MM.1S (cell line): ENCODE results near the gene ITGA5.

ENCODE experiments used
- DNase-seq: peaks from one replicate; pipeline ENCODE4 v3.0.0-alpha.2; 2015
- H2AFZ ChIP-seq: fragments of 300-600 bp; sonication (generic); 2 replicates; pipeline ENCODE4 v1.6.0; 2016; ENCODE audit warnings: antibody characterized with exemption, low read length
- H3F3A ChIP-seq: fragments of 300-600 bp; sonication (generic); 2 replicates; pipeline ENCODE4 v1.6.1; 2016; ENCODE audit warnings: mild to moderate bottlenecking, antibody characterized with exemption, low read length, moderate library complexity, mixed read lengths; ENCODE audit not compliant: insufficient read depth
- H3K27ac ChIP-seq: fragments of 300-600 bp; sonication (generic); 2 replicates; pipeline ENCODE4 v1.5.1; 2016; ENCODE audit warnings: mild to moderate bottlenecking, low read length
- H3K27me3 ChIP-seq: fragments of 300-600 bp; sonication (generic); replicated peaks from 2 replicates; pipeline ENCODE4 v1.6.0; 2016; ENCODE audit warnings: low read length; ENCODE audit not compliant: insufficient read depth
- H3K36me3 ChIP-seq: fragments of 300-600 bp; sonication (generic); replicated peaks from 2 replicates; pipeline ENCODE4 v1.6.1; 2016; ENCODE audit warnings: mild to moderate bottlenecking, low read length, mixed read lengths; ENCODE audit not compliant: insufficient read depth
- H3K4me1 ChIP-seq: fragments of 300-600 bp; sonication (generic); 2 replicates; pipeline ENCODE4 v1.6.1; 2016; ENCODE audit warnings: low read length, mixed read lengths
- H3K4me2 ChIP-seq: fragments of 300-600 bp; sonication (generic); 2 replicates; pipeline ENCODE4 v1.6.0; 2016; ENCODE audit warnings: low read depth, low read length
- H3K4me3 ChIP-seq: fragments of 300-600 bp; sonication (generic); 2 replicates; pipeline ENCODE4 v1.5.1; 2016; ENCODE audit warnings: low read length, mixed read lengths
- H3K79me2 ChIP-seq: fragments of 300-600 bp; sonication (generic); 2 replicates; pipeline ENCODE4 v1.6.1; 2016; ENCODE audit warnings: mixed run types, low read length, mixed read lengths
- H3K9ac ChIP-seq: fragments of 300-600 bp; sonication (generic); 2 replicates; pipeline ENCODE4 v1.6.1; 2016; ENCODE audit warnings: low read length, mixed read lengths
- H3K9me2 ChIP-seq: fragments of 300-600 bp; sonication (generic); replicated peaks from 2 replicates; pipeline ENCODE4 v1.6.1; 2016; ENCODE audit warnings: mild to moderate bottlenecking, low read length, mixed read lengths; ENCODE audit not compliant: insufficient read depth
- H3K9me3 ChIP-seq: fragments of 300-600 bp; sonication (generic); replicated peaks from 2 replicates; pipeline ENCODE4 v1.6.1; 2016; ENCODE audit warnings: mild to moderate bottlenecking, low read length, mixed read lengths; ENCODE audit not compliant: insufficient read depth
- H4K20me1 ChIP-seq: fragments of 300-600 bp; sonication (generic); 2 replicates; pipeline ENCODE4 v1.6.1; 2016; ENCODE audit warnings: mild to moderate bottlenecking, low read length, moderate library complexity, mixed read lengths; ENCODE audit not compliant: insufficient read depth
- CTCF ChIP-seq: fragments of 300-600 bp; sonication (generic); IDR thresholded peaks from 2 replicates; pipeline ENCODE4 v1.5.1; 2016; ENCODE audit warnings: antibody characterized with exemption, low read length, mixed read lengths
- EZH2 ChIP-seq: fragments of 300-600 bp; sonication (generic); optimal IDR thresholded peaks from 2 replicates; pipeline ENCODE3; 2017; ENCODE audit warnings: low read depth, mild to moderate bottlenecking, antibody characterized with exemption, low read length, mixed read lengths
- EZH2phosphoT487 ChIP-seq: fragments of 300-600 bp; sonication (generic); IDR thresholded peaks from 2 replicates; pipeline ENCODE4 v1.6.1; 2018; ENCODE audit warnings: antibody characterized with exemption, low read length

ITGA5 gene

DNA sequence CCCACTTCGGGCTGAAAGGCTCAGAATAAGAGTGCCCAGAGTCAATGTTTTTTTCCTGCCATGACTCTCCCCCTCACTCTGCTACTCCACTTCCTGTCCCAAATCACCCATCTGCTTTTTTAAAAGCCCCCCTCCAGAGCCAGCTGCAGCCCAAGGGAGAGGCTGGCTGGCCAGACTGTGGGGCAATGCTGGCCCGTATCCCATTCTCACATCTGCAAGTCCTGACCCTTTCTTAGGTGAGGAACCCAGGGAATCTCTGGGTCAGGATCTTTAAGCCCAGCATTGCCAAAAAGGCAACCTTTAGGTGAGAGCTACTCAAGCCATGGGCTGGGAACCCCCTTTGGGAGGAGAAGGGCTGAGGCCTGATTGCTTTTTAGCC lies 1.7 kb upstream of the ITGA5 start:
- no peaks in the 10 kb centered on the region for H3K4me1 ChIP-seq
- no peak overlapping the region for H3K27ac ChIP-seq
- DNase-seq: no peak
- H3F3A ChIP-seq: no peaks in the 10 kb centered on the region
- H3K36me3 ChIP-seq: no peaks in the 10 kb centered on the region
- TF ChIP-seq EZH2phosphoT487 (no peak), CTCF (no peak), EZH2 (no peak)
- H3K4me3 ChIP-seq: no peak overlapping the region
- no peaks in the 10 kb centered on the region for H3K9me2 ChIP-seq
- no peaks in the 10 kb centered on the region for H3K9me3 ChIP-seq
- H3K79me2 ChIP-seq: no peaks in the 10 kb centered on the region
- H4K20me1 ChIP-seq: no peaks in the 10 kb centered on the region
- no peak overlapping the region for H3K9ac ChIP-seq
- peaks cover 49% of the 10 kb centered on the region for H3K27me3 ChIP-seq
- H3K4me2 ChIP-seq: no peak overlapping the region
- H2AFZ ChIP-seq: no peak overlapping the region

DNA sequence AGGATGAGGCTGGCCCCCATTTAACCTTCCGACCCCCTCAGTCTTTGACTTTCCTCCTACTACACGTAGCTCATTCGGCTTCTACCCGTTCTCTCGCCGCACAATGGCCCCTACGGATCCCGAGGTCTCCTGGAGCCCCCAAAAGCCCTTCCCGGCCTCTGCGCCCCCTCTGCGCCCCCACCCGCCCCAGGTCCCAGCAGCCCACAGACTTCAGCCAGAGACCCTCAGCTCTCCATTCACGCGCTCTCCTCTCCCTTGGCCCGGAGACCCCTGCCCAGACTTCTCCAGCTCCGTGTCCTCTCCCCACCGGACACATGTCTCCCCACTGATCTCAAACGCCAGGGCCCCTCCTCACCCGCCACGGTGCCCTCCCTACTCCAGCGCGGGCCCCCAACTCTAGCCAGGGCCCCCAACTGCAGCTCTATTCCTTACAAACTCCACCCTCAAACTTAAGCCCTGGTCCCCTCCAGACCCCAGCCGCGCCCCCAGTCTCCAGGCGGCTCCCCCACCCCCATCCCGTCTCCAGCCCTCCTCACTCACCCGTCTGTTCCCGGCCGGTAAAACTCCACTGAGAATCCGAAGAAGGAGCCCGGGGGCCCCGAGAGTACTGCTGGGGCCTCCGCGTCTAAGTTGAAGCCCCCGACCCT lies 502 bp downstream of the ITGA5 start:
- Histone ChIP-seq H3K4me3 (peak overlapping the region; percentile 20; the same call in 1 of the 2 replicates), H3K27me3 (peaks cover 35% of the 10 kb centered on the region), H4K20me1 (no peaks in the 10 kb centered on the region), H3F3A (no peaks in the 10 kb centered on the region), H3K79me2 (no peaks in the 10 kb centered on the region), H3K27ac (no peak overlapping the region), H3K4me1 (peaks cover 5% of the 10 kb centered on the region), H3K4me2 (peak overlapping the region; percentile 59; the same call in 1 of the 2 replicates), H3K9me2 (no peaks in the 10 kb centered on the region), H3K36me3 (no peaks in the 10 kb centered on the region), H3K9me3 (no peaks in the 10 kb centered on the region), H3K9ac (no peak overlapping the region), H2AFZ (0 out of 2 replicates have a peak overlapping the region, but pooled peaks have one; percentile 27)
- no peak for DNase-seq
- TF ChIP-seq CTCF (no peak), EZH2 (no peak), EZH2phosphoT487 (no peak)

GRCh38 chr12:54417712-54418440 lies 1.2 kb downstream of the ITGA5 start:
- no peaks in the 10 kb centered on the region for H3F3A ChIP-seq
- no peak overlapping the region for H3K27ac ChIP-seq
- no peaks in the 10 kb centered on the region for H3K9me2 ChIP-seq
- H3K4me3 ChIP-seq: no peak overlapping the region
- no peaks in the 10 kb centered on the region for H3K9me3 ChIP-seq
- no peak overlapping the region for H3K4me2 ChIP-seq
- H3K27me3 ChIP-seq: peaks cover 35% of the 10 kb centered on the region
- H3K9ac ChIP-seq: no peak overlapping the region
- TF ChIP-seq CTCF (no peak), EZH2 (no peak), EZH2phosphoT487 (no peak)
- peaks cover 11% of the 10 kb centered on the region for H3K4me1 ChIP-seq
- H3K36me3 ChIP-seq: no peaks in the 10 kb centered on the region
- no peaks in the 10 kb centered on the region for H3K79me2 ChIP-seq
- DNase-seq: no peak
- no peak overlapping the region for H2AFZ ChIP-seq
- H4K20me1 ChIP-seq: no peaks in the 10 kb centered on the region
